ENCODE measurements around the gene MRGPRE.

- no peak for TF ChIP-seq POLR2A (IDR thresholded peaks at IDR 0.05)
- TF ChIP-seq, protein P1, sequence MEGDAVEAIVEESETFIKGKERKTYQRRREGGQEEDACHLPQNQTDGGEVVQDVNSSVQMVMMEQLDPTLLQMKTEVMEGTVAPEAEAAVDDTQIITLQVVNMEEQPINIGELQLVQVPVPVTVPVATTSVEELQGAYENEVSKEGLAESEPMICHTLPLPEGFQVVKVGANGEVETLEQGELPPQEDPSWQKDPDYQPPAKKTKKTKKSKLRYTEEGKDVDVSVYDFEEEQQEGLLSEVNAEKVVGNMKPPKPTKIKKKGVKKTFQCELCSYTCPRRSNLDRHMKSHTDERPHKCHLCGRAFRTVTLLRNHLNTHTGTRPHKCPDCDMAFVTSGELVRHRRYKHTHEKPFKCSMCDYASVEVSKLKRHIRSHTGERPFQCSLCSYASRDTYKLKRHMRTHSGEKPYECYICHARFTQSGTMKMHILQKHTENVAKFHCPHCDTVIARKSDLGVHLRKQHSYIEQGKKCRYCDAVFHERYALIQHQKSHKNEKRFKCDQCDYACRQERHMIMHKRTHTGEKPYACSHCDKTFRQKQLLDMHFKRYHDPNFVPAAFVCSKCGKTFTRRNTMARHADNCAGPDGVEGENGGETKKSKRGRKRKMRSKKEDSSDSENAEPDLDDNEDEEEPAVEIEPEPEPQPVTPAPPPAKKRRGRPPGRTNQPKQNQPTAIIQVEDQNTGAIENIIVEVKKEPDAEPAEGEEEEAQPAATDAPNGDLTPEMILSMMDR (IDR thresholded peaks at IDR 0.05): no peak
These were observed 10.7 kb downstream of the MRGPRE start for GRCh38 chr11:3221408-3222002.

All from breast epithelium (tissue), 3 donors.